GM21423 (cell line): ENCODE measurements around the gene SLC6A16.
"Not testable (repeated sequence)": the region's sequence is repeated elsewhere in the genome, so short reads cannot be mapped to it uniquely, and the experiment has no call there.

Source experiments
- ATAC-seq: cut with Tn5 transposase; IDR thresholded peaks from one replicate; pipeline ENCODE4 v1.9.1; 2021; ENCODE audit warnings: mild to moderate bottlenecking, moderate library complexity; ENCODE audit not compliant: unreplicated experiment

Gene SLC6A16

DNA sequence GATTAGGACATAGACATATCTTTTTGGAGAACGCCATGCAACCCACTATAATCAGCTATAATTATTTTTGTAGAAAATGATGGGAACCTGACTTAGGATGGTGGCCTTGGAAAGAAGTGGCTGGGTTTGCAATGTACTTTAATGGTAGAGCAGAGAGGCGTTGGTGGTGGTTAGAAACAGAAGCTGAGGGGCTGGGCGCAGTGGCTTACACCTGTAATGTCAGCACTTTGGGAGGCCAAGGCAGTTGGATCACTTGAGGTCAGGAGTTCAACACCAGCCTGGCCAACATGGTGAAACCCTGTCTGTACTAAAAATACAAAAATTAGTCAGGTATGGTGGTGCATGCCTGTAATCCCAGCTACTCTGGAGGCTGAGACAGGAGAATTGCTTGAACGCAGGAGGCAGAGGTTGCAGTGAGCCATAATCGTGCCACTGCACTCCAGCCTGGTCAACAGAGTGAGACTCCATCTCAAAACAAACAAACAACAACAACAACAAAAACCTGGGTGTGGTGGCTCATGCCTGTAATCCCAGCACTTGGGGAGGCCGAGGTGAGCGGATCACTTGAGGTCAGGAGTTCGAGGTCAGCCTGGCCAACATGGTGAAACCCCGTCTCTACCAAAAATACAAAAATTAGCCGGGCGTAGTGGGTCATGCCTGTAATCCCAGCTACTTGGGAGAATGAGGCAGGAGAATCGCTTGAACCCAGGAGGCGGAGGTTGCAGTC is 7.9 kb upstream of the SLC6A16 start:
- ATAC-seq = not testable (repeated sequence)

DNA sequence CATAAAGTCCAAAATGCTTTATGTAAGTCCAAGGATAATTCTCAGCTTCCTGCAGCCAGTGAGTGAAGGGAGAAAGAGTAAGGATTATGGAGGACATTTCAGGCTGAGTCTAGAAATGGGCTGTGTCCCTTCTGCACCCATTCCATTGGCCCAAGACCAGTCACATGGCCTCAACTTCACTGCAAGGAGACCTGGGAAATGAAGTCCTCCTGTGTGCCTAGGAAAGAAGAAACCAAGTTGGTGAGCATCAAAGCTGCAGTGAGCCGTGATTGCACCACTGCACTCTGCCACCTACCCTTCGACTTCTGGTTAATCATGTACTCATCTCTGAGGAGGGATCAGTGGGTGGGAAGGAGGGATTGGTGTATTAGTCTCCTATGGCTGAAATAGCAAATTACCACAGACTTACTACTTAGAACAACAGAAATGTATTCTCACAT is 6.6 kb upstream of the SLC6A16 start:
- ATAC-seq = peak; percentile 36

DNA sequence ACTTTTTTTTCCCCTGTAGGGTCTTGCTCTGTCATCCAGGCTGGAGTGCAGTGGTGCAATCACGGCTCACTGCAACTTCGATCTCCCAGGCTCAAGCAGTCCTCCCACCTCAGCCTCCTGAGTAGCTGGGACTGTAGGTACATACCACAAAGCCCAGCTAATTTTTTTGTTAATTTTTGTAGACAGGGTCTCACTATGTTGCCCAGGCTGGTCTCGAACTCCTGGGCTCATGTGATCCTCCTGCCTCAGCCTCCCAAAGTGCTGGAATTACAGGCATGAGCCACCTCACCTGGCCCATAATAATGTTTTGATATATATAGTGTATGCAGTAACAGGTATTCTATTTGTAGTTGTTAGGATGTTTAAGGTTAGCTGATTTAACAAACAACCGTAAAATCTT is 6.2 kb upstream of the SLC6A16 start:
- not testable (repeated sequence) for ATAC-seq

DNA sequence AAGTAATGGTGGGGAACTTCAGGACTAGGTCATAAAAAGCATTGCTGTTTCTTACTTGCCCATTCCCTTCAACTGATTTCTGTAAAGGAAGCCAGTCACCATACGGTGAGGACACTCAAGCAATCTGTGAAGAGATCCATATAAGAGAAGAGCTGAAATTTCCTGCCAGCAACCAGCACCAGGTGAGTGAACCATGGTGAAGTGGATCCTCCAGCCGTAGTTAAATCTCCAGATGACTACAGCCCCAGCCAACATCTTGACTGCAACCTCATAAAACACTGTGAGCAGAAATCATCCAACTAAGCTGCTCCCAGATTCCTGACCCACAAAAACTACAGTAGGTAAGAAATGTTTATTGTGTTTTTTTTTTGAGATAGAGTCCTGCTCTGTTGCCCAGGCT is 3.8 kb upstream of the SLC6A16 start:
- no peak for ATAC-seq

DNA sequence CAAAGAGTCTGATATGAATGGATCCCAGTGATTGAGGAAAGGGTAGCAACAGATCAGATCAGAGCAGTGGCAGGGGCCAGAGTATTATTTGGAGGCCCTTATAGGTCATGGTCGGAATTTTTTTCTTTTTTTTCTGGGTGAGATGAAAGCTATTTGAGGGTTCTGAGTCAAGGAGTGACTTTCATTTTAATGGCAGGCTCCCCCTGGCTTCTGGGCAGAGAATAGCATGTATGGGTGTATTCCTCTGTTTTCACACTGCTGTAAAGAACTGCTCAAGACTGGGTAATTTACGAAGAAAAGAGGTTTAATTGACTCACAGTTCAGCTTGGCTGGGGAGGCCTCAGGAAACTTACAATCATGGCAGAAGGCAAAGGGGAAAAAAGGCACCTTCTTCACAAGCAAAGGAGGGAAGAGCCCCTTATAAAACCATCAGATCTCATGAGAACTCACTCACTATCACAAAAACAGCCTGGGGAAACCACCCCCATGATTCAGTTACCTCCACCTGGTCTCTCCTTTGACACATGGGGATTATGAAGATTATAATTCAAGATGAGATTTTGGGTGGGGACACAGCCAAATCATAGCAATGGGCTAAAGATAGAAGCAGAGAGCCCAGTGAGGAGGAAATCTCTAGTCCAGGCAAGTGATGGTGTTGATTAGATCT is 3.0 kb upstream of the SLC6A16 start:
- no peak for ATAC-seq

DNA sequence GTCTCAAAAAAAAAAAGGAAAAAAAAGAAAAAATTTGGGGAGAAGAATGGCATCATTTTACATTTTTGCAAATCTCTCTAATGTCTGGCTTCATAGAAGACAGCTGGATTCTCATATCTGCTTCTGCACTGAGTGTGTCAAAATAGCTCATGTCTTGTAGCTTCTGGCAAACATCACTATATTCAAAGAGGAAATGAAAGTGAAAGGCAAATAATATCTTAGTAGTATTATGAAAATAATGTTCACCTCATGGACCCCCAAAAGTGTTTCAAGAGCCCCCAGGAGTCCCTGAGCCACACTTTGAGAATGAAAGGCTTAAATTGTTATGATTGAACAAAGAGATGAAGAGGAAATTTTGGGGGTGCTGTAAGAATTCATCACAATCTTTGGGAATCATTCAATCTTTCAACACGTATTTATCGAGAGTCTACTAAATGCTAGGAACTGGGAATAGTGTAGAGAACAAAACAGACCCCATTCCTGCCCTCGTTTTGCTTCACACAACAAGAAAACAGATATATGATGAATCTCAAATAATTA is 1.2 kb upstream of the SLC6A16 start:
- peak; percentile 47 for ATAC-seq

DNA sequence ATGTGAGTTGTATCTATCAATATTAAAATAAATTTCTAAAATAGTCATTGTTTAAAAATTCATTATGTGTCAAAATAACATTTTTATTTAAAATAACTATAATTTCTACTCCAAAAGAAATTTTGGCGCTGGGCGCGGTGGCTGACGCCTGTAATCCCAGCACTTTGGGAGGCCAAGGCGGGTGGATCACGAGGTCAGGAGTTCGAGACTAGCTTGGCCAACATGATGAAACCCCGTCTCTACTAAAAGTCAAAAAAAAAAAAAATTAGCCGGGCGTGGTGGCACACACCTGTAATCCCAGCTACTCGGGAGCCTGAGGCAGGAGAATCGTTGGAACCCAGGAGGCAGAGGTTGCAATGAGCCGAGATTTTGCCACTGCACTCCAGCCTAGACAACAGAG is 765 bp upstream of the SLC6A16 start:
- ATAC-seq = not testable (repeated sequence)

DNA sequence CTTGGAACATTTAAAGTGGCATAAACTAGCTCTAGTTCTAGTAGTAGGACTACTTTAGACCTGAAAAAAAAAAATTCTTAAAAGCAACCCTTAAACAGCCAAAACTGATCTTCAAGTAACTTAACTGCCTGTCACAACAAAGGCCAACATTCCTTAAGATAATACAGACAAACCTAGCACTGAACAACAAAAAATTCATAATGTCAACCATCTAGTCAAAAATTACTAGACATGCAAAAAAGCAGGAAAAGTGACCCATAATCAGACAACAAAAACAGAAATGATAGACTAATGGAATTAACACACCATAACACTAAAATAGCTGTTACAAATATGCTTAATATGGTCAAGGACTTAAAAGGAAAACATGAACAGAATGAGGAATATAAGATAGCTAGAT is 6.7 kb downstream of the SLC6A16 start:
- no peak for ATAC-seq

DNA sequence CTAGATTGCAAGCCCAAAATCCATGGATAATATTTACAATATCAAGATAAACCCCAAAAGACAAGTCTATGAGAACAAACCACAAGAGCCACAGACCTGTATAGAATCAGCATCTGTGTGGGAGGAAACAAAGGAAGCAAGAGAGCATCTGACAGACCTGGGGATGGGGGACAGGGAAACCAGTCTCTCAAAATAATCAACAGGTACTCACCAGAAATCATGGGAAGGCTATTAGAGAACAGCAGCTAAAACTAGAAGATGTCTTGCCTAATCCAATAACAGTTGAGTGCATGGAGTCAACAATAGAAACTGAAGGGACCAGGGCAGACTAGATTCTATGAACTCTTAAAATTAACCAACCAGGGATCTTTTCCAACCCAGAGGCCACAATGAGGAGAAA is 8.7 kb downstream of the SLC6A16 start:
- no peak for ATAC-seq

DNA sequence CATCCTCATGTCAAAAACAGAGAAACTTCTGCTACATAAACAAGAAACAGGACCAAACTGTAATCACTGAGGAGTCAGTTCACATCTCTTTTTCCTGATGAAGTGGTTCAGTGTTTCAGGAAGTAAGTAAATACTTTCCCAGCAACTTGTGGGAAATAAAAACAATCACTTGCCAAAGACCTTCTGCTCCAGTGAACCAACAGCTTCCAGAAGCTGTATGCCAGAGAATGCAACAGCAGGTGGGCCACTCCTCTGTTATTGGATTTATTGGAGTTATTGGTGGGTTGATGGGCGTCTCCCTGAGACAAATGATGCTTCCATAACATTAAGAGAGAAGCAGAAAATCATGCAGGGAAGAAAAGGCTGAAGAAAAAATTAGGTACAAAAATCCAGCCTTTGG is 9.9 kb downstream of the SLC6A16 start:
- no peak for ATAC-seq

DNA sequence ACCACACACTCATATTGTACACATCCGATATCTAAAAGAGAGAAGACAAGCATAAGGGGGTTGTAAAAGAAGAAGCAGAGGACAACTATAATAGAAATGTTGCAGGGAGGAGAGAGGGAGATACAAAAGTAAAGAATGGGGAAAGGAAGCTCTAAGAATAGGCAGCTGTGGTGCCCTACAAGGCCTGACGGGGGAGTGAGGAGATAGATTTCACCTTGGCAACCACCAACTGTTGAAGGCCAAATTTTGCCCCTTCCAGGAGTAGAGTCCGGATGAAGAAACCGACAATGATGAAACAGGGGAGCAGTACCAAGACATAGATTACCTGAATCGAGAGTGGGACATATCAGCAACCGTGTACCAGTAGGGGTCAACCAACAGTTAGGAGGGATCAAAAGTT is 15.9 kb downstream of the SLC6A16 start:
- no peak for ATAC-seq

DNA sequence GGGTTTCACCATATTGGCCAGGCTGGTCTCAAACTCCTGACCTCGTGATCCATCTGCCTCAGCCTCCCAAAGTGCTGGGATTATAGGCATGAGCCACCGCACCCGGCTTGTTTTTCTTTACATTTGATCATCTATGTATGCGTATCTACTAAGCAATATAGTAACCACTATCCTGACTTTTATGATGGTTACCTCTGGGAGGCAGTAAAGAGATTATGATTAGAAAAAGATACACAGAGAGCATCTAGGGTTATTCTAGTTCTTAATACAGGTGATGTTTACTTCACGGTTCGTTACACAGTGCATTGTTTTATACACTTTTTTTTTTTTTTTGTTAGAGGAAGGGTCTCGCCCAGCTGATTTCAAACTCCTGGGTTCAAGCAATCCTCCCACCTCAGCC is 18.3 kb downstream of the SLC6A16 start:
- not testable (repeated sequence) for ATAC-seq

DNA sequence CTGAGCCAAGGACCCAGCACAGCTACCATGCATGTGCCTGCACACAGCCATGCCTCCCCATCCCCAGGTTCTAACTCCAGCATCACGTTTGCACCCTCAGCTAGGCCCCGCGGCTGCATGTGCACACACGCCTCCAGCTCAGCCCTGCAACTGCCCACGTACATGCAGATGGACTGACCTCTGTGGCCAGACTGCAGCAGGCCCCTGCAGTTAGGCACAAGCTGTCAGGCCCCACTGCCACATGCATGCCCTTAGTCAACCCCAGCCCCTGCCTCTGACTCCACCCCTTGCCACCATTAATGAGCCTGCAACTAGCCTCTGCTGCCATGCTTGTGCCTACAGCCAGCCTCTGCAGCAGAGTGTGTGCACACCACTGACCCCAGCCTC is 23.1 kb downstream of the SLC6A16 start:
- no peak for ATAC-seq

DNA sequence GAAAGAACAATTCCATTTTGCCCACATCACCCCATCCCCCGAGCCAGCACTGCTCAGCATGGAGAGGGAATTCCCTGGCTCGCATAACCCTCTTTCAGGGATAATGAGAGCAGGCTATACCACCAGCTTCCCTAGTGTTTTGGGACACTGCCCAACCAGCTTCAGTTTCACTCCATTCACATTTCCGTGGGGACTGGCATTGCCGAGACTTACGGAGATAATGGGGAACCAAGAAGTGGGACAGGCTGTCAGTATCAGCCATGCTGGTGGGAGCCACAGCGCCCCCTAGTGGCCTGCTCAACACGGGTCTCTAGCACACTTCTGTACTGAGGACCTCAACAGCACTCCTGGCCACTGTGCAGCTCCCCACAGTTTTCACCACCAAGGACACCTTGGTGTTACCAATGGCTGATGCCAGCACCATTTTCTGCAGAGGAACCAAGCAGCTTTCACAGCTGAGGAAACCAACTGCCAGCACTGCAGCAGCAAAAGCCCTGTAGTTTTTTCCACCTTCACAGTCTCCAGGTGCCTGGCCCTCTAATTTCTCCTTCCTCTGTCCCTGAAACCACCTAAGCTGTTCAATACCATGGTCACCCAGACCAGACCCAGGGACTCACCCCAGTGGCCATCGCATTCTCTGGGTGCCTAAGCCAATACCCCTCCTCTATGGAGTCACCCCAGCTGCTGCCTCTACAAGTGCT is 23.7 kb downstream of the SLC6A16 start:
- no peak for ATAC-seq

DNA sequence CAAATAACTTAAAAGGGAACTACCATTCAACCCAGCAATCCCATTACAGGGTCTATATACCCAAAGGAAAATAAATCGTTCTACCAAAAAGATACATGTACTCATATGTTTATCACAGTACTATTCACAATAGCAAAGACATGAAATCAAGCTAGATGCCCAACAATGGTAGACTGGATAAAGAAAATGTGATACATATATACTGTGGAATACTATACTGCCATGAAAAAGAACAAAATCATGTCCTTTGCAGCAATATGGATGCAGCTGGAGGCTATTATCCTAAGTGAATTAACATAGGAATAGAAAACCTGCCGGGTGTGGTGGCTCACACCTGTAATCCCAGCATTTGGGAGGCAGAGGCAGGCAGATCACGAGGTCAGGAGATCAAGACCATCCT is 26.3 kb downstream of the SLC6A16 start:
- ATAC-seq = not testable (repeated sequence)

DNA sequence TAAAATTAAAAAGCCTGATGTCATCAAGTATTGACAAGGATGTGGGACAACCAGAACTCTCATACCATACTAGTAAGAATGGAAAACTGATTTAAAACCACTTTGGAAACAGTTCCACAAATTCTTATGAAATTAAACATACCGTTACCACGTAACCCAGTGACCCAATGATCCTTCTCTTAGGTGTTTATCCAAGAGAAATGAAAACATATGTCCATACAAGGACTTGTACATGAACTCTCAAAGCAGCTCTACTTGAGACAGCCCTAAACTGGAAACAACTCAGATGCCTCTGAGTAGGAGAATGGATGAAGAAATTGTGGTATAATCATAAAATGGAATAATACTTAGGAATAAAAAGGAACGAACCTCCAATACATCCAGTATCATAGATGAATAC is 27.6 kb downstream of the SLC6A16 start:
- no peak for ATAC-seq

DNA sequence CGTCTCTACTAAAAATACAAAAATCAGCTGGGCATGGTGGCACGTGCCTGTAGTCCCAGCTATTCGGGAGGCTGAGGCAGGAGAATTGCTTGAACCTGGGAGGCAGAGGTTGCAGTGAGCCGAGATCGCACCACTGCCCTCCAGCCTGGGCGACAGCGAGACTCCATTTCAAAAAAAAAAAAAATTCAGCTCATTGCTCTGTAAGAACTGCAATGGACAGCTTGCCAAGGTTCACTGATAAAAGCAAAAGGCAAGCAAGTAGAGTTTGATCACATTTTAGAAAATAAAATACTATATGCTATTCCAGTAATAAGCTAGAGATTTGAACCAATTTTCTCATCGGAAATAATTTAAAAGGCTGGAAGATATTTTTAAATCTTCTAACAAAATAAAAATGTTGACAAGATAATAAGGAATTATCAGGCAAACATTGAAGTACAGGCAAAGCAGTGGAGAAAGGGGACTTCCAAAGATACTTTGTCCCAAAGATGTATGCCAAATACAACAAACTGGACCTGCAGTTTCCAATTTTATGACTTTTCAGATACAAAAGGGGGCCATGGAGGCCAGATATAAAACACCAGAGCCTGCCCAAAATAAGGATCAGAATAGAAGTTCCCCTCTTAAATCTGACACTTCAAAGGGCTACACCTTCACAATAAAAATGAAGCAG is 29.6 kb downstream of the SLC6A16 start:
- ATAC-seq = no peak

DNA sequence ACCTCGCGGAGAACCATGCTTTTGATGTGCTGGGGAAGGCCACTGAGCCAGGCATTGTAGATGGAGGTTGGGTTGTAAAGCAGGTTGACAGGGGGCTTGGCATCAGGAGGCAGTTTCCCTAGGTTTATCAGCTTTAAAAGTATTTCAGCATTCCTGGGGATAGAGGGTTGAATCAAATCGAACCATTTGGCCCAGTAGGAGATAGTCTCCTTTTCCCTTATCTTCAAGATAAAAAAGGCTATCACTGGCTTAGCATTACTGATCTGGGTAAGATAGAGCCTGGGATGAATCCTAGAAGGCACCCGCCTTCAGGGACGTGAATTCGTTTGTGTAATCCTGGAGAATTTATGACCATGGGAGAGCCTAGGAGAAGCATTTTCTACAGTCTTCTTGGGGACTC is 30.6 kb downstream of the SLC6A16 start:
- ATAC-seq = no peak

DNA sequence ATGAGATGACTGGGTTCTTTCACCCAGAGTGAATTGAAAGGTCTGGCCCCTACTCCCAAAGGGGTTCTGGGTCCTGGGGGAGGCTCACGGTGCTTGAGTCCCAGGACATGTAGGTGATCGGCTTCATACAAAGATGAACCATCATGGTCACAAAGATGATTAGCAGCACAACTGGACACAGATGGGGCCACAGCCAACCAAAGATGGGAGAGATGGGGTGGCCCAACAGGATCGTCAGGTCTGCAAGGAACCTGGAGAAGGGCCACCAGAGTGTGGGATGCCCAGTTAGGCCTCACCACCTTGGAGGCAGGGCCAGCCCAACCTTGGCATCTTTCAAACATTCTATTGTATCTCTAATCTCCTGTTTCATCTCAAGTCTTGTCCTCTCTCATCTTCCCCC is 34.5 kb downstream of the SLC6A16 start:
- ATAC-seq = no peak

DNA sequence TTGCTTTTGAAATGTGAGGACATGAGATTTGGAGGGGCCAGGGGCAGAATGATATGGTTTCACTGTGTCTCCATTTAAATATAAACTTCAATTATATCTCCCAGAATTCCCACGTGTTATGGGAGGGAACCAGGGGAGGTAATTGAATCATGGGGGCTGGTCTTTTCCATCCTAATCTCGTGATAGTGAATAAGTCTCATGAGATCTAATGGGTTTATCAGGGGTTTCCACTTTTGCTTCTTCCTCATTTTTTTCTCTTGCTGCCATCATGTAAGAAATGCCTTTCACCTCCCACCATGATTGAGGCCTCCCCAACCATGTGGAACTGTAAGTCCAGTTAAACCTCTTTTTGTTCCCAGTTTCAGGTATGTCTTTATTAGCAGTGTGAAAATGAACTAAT is 35.7 kb downstream of the SLC6A16 start:
- not testable (repeated sequence) for ATAC-seq

DNA sequence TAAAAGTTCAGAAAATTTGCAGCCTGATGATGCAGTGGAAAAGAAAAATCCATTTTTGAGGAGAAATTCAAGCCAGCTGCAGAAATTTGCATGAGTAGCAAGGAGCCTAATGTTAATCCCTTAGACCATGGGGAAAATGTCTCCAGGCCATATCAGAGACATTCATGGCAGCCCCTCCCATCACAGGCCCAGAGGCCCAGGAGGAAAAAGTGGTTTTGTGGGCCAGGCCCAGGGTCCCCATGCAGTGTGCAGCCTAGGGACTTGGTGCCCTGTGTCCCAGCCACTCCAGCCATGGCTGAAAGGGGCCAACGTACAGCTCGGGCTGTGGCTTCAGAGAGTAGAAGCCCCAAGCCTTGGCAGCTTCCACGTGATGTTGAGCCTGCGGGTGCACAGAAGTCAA is 36.8 kb downstream of the SLC6A16 start:
- not testable (repeated sequence) for ATAC-seq
